CD4-positive, alpha-beta T cell treated with Interleukin-6 for 4 hours (primary cell): ENCODE data around the gene PACSIN3.

ENCODE experiments used
- DNase-seq: peaks from one replicate; pipeline ENCODE4 v3.0.0-alpha.2; 2020; ENCODE audit warnings: mixed read lengths

Gene PACSIN3

DNA sequence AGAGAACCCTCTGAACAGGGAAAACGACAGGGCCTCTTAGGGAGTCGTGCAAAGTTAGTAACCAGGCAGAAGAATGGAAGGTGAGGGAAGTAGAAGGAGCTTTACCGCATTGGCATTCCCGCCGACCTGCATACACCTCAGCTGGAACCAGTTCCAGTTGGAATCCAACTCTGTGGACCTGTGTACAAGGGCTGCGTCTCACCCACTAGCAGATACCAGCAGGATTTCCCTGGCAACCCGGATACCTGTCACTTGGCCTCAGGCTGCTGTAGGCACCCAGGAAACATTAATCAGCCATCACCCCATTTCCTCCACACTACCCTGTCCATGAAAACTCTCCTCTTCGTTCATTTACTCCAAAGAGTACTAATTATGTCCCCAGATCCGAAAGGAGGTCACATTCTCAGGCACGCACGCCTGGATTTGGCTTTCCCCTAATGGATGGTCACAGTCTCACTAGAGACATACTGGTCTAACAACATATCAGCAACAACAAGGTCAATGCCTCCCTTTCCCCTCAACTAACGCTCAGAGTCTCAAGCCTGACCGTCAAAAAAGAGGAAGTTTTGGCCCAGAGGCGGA is 10.4 kb downstream of the PACSIN3 start:
- no peak for DNase-seq

DNA sequence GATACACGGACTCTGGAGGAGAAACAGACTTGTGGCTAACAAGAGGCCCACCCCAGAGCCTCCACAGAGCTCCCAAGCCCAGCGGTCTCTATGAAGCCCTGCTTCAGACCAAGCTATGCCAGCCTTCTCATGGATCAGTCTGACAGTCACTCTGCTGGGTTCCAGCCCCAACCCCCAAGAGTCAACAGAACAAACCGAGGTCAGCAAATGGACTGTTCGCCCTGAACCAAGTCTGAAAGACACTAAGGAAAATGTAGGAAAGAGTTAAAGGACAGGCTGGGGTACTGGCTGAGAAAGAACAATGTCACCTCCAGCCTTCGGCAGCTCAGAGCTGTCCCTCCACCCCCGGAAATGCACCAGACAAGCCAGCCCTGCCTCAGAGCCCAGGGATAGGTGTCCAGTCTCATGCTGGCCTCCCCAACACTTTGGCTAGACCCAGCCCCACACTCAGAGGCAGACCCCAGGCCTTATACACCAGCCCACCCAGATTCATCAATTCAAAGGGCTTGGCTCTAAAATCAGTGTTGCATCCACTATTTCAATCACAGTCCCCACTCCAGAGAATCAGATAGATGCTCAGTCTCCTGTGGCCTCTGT is 13.4 kb downstream of the PACSIN3 start:
- no peak for DNase-seq

DNA sequence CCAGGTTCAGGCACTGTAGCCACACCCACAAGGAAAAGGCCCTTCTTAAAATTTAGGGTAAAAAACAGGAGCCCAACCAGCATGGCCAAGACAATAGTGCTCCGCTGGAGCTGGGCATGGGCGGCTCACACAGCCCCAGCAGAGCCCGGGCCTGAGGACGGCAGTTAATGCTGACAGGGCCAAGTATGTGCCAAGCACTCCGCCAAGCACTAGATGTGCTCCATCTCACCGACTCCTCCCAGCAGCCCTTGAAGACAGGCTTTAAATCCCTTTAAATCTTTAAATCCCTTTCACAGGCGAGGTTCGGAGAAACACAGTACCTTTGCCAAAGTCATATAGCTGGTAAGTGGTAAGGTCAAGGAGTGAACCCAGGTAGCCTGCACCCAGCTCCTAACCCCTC is 14.4 kb downstream of the PACSIN3 start:
- DNase-seq = no peak

DNA sequence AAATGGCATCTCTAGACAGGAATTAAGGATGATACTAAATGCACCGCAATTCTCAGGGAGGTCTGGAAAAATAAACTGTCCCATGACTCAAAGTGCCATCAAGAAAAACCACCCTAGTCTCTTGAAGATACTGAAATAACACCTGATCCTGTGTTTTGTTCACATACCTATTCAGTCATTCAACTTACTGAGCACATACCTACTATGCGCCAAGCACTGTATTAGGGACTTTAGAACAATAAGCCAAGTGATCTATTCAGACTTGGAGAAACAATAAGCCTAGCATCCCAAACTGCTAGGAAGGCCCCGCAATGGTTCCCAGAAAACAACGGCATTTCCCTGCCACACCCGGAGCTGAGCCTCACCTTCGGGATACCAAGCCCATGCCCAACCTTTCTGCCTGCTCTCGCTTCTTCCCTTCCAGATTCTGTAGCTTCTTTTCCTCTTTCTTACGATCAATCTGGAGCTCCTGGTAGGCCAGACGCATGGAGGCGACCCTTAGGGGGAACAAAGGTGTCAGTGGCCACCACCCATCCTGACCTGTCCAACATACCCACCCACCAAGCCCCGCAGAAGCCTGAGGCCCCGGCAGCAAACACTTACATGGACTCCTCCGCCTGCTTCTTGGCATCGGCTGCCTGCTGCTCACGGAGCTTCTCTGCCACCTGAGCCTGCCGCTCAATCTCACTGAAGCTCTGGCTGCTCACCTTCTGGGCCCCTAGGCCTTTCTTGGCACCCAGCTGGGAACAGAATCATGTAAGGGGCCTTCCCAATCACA is 15.0 kb downstream of the PACSIN3 start:
- no peak for DNase-seq

DNA sequence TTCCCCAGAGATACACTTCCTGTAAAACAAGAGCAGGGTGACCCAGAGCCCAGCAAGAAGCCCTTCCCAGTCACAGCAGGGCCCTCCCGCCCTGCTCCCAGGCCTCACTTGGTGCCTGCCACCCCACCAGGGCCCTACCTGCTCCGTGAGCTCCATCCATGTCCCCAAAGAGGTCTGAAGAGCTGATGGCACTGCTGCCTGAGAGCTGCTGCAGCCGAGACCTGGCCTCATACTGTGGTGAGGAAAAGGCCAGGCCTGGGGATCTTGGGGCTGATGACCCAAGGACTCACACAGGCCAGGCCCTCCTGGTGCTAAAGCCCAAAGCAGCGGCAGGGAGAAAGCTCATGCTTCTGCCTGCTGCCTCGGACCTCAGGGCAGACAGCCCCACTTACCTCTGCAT is 19.9 kb downstream of the PACSIN3 start:
- no peak for DNase-seq

DNA sequence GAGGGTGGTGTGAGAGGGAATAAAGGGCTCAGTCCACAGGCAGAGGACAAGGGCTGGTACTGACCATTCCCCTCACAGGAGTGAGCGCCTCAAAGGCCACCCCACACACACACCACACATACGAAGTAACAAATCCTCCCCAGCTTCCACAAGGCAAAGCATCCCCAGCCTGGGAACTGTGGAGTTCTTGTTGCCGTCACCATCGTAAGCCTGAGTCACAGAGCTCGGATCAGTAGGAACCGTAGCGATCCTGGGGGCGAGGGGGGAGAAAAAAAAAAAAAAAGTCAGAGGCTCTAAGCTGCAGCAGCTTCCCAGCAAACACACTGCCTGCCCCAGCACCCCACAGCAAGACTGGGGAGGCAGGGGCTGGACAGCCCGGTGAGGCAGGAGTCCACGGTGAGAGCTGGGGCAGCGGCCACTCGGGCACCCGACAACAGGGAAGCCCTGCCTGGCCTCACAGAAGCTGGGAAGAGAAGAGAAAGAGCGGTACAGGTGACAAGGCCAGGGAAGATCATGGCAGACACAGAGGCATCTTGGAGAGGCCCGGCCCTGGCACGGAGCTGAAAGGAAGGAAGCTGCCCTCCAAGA is 20.9 kb downstream of the PACSIN3 start:
- DNase-seq = no peak

DNA sequence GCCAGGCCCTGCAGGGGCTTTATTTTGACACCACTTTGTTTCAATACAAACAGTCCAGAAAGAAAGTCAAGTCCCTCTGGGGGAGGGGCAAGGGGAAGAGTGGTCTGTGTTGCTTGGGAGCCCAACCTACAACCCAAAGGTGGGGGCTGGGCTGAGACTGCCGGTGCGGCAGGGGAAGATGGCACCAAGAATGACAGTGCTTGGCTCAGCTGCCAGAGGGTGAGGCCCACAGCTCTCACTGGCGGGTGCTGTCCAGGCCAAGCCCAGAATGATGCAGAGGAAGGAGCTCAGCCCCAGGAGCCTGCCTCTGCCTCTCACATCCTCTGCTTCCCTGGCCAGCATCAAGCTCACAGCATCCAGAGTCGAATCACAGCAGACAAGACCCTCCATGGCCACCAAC is 21.9 kb downstream of the PACSIN3 start:
- DNase-seq = no peak

DNA sequence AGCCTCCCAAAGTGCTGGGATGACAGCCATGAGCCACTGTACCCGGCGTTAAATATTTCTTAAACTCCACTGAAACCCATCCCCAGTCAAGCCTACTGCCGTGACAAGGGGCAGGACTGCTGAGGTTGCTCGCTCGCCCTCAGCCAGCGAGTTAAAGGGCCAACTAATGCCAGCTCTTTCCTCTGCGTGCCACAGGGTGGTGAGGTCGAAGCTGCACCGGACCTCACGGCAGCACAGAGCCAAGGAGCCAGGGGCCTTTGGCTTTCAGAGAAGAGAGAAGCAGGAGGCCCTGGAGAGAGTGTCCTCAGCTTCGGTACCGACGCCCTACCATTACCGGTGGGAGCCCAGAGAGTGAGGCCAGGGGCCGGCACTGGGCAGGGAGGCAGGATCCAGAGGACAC is 22.3 kb downstream of the PACSIN3 start:
- DNase-seq = no peak

DNA sequence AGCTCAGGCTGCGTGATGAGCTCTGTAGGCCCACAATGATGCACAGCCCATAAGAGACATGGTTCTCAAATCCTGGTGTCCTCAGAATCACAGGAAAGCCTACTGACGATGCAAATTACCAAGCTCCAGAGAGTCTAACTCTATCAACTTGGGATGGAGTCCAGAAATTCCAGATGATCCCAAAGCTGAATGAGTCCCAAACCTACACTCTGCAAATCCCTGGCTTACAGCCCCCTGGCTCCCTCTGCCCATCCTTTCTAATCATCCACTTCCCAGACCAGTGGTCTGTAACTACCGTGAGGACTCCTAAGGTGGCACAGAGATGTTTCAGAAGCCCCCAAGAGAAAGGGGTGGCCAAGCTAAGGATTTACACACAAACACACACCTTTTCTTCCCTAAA is 23.0 kb downstream of the PACSIN3 start:
- DNase-seq = no peak

DNA sequence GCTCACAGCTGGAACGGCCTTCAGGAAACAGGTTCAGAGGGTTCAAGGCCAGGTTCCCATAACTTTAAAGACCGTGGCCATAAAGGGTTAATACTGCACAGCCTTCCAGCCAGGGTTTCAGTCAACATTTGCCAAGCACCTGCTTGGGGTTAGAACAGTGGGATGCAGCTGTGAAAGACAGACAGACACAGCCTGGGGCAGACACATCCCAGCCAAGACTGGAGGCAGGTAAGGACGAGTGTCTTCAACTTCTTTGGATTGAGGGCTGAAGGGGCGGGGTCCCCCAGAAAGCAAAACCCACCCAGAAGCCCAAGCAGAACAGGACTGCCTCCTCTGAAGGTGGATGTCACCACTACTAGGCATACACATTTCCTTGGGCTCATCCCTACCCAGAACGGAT is 23.8 kb downstream of the PACSIN3 start:
- no peak for DNase-seq

DNA sequence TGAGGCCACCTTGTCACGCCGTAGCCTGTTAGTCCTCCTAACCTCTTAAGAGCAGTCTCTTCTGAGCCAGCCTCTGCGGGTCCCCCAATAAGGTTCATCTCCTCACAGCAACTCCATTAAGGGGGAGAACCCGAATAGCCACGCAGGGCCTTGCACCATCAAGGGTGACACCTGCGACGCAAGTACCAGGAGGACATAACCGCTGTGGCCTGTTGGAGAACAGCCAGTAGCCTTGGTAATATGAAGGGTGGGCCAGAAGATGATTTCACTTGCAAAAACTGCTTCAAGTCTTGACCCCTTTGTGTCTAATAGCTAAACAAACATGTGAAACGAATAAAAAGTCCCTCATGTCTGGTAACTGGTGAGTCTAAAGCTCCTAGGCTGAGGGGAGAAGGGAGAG is 24.3 kb downstream of the PACSIN3 start:
- no peak for DNase-seq

DNA sequence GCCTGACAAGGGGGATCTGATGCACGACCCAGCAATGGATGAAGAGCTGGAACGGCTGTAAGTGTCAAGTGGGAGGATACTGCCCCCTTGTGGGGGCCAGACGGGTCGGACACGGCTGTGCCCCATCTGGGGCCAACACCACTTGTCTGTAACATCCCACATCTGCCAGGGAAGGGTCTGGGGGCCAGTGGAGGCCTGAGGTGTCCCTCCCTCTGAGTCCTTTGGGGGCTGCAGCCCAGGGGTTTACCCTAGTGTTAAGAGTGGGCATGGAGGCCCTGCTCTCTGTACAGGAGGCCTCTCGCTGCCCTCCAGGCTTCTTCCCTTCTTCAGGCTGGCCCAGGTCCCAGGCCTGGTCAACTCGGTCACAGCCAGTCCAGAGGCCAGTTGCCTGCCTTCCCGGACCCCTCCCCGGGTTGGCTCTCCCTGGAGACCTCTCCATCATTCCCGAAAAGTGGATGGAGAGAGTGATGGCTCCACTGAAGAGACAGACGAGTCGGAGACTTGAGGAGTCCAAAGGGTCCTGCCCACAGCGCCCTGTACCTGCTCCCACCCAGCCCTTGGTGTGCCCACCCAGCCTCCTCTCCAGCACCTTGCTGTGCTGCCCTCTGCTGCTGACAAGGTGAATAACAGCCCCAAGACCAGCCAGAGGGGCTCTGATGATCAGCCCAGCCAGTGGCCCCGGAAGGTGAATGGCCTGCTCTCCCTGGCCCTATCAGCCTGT is 24.9 kb downstream of the PACSIN3 start:
- peak; percentile 69 for DNase-seq

DNA sequence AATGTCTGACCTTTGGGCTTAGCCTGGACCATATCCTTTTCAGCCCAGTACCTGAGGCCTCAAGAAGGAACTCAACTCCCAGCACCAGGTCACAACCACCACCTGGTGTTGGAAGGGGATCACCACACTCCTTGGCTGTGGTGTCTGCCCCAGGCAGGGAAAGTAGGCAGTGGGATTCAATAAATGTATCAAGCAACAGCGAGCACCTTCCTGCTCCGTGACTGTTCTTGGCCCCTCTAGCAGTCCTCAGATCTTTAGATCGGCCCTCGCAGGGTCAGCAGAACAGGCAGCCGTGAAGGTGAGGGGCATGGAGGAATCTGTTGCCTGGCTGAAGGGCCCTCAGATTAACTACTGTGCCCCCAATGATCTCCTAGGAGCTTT is 25.5 kb downstream of the PACSIN3 start:
- no peak for DNase-seq

DNA sequence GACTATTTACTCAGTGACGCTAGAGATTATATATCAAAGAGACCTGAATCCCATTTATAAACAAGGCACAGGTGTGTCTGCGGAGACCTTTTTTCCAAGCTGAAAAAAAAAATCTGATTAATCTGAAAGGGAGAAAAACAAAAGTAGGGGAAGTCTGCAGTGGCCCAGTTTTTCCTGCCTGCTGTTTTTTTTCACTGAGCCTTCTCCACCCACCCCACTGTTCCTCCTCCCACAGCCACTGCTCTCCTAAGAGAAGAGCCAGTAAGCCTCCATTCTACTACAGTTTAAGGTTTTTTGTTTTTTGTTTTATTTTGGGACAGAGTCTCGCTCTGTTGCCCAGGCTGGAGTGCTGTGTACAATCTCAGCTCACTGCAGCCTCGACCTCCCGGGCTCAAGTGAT is 28.0 kb downstream of the PACSIN3 start:
- DNase-seq = no peak

DNA sequence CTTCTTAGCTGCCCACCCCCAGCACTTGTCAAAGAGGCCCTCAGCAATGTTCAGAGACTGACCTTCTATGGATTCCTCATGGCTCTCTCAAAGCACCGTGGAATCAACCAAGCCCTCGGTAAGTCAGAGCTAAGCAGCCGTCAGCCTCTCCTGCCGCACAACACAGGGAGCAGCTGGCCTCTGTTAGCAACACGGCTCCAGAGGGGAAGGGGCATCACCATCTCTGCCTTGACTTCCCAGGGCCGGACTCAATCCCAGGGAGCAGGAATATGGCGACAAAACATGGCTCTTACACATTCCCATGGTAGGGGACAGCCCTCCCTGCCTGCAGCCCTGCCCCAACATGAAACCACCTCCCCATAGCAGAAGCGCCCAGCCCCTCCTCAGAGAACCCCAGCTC is 28.4 kb downstream of the PACSIN3 start:
- no peak for DNase-seq

DNA sequence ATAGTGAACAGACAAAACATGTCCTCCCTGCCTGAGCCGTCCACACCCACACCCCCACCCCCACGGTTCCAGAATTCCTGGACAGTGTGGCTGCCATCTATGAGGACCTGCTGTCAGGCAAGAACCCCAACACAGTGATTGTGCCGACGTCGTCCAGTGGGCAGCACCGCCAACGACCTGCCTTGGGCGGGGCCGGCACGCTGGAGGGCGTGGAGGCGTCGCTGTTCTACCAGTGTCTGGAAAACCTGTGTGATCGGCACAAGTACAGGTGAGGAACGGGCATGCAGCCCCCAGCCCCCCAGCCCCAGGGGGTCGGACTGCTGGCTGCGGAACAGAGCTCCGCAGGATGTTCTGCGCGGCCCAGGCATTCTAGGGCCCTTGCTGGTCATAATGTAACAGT is 29.3 kb downstream of the PACSIN3 start:
- no peak for DNase-seq

DNA sequence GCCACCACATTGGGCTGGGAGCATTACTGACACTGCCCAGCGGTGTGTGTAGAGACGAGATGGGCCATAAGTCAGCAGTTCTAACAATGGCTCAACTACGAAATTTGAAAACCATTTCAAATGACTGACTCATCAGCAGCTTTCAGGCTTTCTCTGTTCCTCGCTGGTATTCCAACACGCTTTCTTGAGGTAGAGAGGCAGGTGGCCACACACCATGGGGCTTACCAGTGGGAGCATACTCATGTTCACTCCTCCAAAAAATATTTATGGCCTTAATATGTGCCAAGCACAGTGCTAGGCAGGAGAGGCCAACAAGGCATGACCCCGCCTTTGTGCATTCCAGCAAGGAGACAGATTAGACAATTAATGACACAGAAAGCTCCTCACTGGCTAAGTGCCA is 29.9 kb downstream of the PACSIN3 start:
- no peak for DNase-seq

DNA sequence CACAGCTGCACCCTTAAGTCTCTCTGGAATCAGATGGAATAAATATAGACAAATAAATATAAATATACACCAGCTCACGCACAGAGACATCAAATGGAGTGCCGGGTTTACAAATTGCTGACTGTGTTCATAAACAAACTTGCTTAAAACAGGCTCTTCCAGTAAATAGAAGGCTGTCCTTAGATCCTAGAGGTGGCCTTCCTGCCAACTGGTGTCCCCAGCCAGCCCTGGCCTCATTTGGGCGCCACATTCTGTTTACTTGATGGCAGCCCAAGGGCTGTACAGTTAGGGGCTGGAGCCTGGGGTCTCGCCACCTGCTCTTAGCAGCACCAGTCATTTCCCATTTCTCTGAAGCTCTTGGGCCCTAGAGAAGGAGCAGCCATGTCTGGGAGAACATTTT is 30.4 kb downstream of the PACSIN3 start:
- DNase-seq = no peak

DNA sequence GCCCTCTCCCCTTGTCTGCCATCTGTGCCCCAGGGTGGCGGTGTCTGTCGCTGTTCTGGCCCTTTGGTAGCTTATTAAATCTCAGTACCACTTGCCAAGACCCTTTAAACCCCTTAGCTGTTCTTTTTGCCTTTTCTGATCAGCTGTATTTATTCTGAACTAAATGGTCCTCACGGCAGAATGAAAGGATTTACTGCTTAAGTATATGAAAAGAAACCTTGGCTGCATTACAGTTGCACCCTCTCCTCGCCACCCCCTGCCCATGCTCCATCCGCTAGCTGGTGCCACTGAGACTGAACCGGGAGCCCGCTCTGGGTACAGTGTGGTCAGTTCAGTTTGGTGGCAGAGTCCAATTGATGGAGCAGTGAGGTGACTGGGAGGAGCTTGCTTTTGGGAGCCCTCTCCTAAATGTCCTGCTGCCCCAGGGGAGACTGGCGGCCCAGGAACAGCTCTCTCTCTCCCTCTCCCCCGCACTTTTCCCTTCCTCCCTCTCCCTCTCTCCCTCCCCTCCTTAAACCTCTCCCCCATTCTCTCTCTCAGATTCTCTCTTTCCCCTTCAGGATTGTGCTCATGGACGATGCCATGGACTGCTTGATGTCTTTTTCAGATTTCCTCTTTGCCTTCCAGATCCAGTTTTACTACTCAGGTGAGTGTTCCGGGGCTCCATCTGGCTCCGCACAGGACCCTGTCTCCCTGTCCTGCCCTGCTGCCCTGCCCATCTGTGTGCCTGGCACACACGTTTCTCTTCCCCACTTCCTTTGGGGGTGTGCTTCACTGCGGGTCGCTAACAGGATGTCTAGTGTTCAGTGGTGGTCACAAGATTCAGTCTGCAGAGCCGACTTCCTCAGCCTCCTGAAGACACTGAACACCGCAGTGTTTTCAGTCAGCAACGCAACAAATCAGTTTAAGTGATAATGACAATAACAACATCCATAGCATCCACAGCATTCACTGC is 31.3 kb downstream of the PACSIN3 start:
- peak; percentile 61 for DNase-seq

DNA sequence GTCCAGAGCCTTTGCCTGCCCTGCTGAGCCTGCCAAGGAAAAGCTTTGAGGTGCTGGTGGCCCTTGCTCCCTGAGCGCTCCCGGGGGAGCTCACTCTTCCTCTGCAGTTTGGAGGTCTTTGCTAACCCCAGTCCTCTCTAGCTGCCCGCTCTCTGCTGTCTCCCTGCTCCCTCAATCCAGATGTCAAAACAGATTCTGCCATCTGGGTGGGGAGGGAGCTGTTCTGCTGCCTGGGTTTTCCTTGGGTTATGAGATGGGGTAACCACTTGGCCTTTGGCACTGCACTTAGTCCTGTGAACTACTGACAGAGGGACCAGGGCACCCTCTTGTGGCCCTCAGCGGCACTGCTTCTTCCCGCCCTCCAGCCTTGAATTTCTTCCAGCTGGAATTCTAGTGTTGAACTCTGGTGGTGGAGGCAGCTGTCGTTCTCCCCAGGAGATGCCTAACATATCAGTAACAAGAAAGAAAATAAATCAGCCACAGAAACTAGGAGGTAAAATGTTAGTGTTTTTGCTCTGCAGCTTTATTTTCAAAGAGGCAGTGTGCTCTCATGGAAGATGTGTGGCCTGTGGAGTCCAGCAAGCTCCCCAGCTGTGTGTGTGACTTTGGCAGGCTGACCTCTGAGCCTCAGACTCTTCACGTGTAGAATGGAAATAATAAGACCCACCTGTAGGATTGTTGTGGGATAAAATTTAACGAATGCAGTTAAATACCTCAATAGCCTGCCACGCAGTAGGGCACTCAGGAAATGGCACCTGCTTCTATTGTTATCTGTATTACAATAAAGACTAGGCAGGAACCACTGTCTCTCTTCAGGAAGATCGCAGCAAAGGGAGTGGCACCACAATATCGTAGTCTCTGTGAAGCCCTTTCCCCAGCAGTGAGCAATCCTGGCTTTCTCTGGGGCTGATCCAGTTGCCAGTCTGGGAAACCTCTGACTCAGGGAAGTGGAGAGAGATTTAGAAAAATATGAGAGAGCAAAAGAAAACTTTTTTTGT is 33.0 kb downstream of the PACSIN3 start:
- DNase-seq = peak; percentile 58
